A549 (cell line): ENCODE results near the gene ASPN.

Experiments
- CEBPB ChIP-seq, 2 experiments: fragments of >200 bp in 1 of 2; sonication (Bioruptor Twin) in 1 of 2; formaldehyde crosslinking in 1 of 2; IDR thresholded peaks; 2 replicates each; pipeline ENCODE4 v1.6.1; 2012 to 2016
- CHD2 ChIP-seq: fragments of 150-350 bp; IDR thresholded peaks from 2 replicates; pipeline ENCODE4 v1.6.1; 2014; ENCODE audit warnings: low read length; ENCODE audit not compliant: partially characterized antibody
- HEYL ChIP-seq: fragments of 250-450 bp; sonication (Bioruptor Pico); IDR thresholded peaks from 2 replicates; pipeline ENCODE4 v1.8.0; 2021; ENCODE audit warnings: mild to moderate bottlenecking, moderate library complexity
- POLR2A ChIP-seq: IDR thresholded peaks from 2 replicates; pipeline ENCODE4 v1.6.1; 2012; ENCODE audit warnings: mild to moderate bottlenecking, low read length
- POLR2AphosphoS2 ChIP-seq: conservative IDR thresholded peaks from 2 replicates; pipeline ENCODE4 v1.6.1; 2012; ENCODE audit warnings: low read length, improper control_type of control experiment, inconsistent platforms
- SMC3 ChIP-seq: fragments of >200 bp; sonication (Bioruptor Twin); formaldehyde crosslinking; IDR thresholded peaks from 3 replicates; pipeline ENCODE4 v1.6.1; 2018; ENCODE audit warnings: inconsistent platforms
- TF ChIP-seq, protein P1 (sequence below): fragments of >200 bp; sonication (Bioruptor Twin); formaldehyde crosslinking; IDR thresholded peaks from 3 replicates; pipeline ENCODE4 v1.5.1; 2016
- TF ChIP-seq, protein P2 (sequence below): fragments of 250-450 bp; sonication (Bioruptor Pico); IDR thresholded peaks from 2 replicates; pipeline ENCODE4 v1.5.0; 2020; ENCODE audit warnings: low read depth, mild to moderate bottlenecking, moderate library complexity
- TF ChIP-seq, protein P3 (sequence below): fragments of 450-650 bp; IDR thresholded peaks from 2 replicates; pipeline ENCODE4 v1.6.1; 2014; ENCODE audit warnings: antibody characterized with exemption

DNA sequence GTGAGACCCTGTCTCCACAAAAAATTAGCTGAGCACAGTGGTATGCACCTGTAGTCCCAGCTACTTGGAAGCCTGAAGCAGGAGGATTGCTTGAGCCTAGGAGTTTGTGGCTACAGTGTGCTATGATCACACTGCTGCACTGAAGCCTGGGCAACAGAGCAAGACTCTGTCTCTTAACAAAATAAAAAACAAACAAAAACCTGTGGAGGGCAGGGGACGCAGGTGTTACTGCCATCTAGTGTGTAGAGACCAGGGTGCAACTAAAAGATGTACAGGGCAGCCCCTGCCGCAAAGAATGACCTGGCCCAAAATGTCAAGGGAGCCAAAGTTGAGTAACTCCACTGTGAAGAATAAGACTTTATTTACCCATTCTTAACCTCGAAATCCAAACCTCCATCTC lies 27.1 kb downstream of the ASPN start:
- TF ChIP-seq, protein P1, sequence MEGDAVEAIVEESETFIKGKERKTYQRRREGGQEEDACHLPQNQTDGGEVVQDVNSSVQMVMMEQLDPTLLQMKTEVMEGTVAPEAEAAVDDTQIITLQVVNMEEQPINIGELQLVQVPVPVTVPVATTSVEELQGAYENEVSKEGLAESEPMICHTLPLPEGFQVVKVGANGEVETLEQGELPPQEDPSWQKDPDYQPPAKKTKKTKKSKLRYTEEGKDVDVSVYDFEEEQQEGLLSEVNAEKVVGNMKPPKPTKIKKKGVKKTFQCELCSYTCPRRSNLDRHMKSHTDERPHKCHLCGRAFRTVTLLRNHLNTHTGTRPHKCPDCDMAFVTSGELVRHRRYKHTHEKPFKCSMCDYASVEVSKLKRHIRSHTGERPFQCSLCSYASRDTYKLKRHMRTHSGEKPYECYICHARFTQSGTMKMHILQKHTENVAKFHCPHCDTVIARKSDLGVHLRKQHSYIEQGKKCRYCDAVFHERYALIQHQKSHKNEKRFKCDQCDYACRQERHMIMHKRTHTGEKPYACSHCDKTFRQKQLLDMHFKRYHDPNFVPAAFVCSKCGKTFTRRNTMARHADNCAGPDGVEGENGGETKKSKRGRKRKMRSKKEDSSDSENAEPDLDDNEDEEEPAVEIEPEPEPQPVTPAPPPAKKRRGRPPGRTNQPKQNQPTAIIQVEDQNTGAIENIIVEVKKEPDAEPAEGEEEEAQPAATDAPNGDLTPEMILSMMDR, result peak; percentile 53
- TF ChIP-seq CHD2 (no peak), POLR2A (no peak), POLR2AphosphoS2 (no peak), HEYL (CRISPR knock-in tag) (no peak), CEBPB (IDR thresholded peaks at IDR 0.05) (no peak), SMC3 (0 out of 3 replicates have a peak, but pooled peaks have one; percentile 32)
- TF ChIP-seq, protein P2, sequence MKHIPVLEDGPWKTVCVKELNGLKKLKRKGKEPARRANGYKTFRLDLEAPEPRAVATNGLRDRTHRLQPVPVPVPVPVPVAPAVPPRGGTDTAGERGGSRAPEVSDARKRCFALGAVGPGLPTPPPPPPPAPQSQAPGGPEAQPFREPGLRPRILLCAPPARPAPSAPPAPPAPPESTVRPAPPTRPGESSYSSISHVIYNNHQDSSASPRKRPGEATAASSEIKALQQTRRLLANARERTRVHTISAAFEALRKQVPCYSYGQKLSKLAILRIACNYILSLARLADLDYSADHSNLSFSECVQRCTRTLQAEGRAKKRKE (CRISPR knock-in tag), result no peak
- TF ChIP-seq, protein P3, sequence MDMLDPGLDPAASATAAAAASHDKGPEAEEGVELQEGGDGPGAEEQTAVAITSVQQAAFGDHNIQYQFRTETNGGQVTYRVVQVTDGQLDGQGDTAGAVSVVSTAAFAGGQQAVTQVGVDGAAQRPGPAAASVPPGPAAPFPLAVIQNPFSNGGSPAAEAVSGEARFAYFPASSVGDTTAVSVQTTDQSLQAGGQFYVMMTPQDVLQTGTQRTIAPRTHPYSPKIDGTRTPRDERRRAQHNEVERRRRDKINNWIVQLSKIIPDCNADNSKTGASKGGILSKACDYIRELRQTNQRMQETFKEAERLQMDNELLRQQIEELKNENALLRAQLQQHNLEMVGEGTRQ, result no peak
